Smooth muscle cell (in vitro differentiated cells): Measurements from ENCODE around the gene CXCL3. TPM values are rescaled to one million over a fixed set of nuclear protein-coding genes. Genes with fewer than 3 reads are reported as not detected.

Source experiments
- DNase-seq: peaks from one replicate; lab custom pipeline; 2025; ENCODE audit not compliant: unreplicated experiment; lab: John Stamatoyannopoulos, UW
- H2AFZ ChIP-seq: fragments of 200-600 bp; sonication (generic); 2 replicates; pipeline ENCODE4 v1.6.0; 2016; ENCODE audit warnings: antibody characterized with exemption, low read depth, mild to moderate bottlenecking
- H3F3A ChIP-seq: fragments of 200-600 bp; sonication (generic); 2 replicates; pipeline ENCODE4 v1.6.0; 2017; ENCODE audit warnings: antibody characterized with exemption, low read depth
- H3K27ac ChIP-seq: fragments of 200-600 bp; sonication (generic); 2 replicates; pipeline ENCODE4 v1.5.1; 2016; ENCODE audit warnings: low read depth, mild to moderate bottlenecking
- H3K27me3 ChIP-seq: fragments of 200-600 bp; sonication (generic); 2 replicates; pipeline ENCODE4 v1.6.1; 2016; ENCODE audit warnings: low read depth, mild to moderate bottlenecking
- H3K36me3 ChIP-seq: fragments of 200-600 bp; sonication (generic); 2 replicates; pipeline ENCODE4 v1.5.1; 2016; ENCODE audit warnings: low read depth
- H3K4me1 ChIP-seq: fragments of 200-600 bp; sonication (generic); 2 replicates; pipeline ENCODE4 v1.5.1; 2016; ENCODE audit warnings: low read depth
- H3K4me2 ChIP-seq: fragments of 200-600 bp; sonication (generic); 2 replicates; pipeline ENCODE4 v1.6.0; 2016; ENCODE audit warnings: mild to moderate bottlenecking
- H3K4me3 ChIP-seq: fragments of 200-600 bp; sonication (generic); 2 replicates; pipeline ENCODE4 v1.5.1; 2016; ENCODE audit warnings: mild to moderate bottlenecking
- H3K79me2 ChIP-seq: fragments of 200-600 bp; sonication (generic); 2 replicates; pipeline ENCODE4 v1.6.0; 2016; ENCODE audit warnings: low read depth, mild to moderate bottlenecking
- H3K9ac ChIP-seq: fragments of 200-600 bp; sonication (generic); 2 replicates; pipeline ENCODE4 v1.6.0; 2016; ENCODE audit warnings: low read depth
- H3K9me3 ChIP-seq: fragments of 200-600 bp; sonication (generic); replicated peaks from 2 replicates; pipeline ENCODE4 v1.5.1; 2016; ENCODE audit warnings: low read depth
- H4K20me1 ChIP-seq: fragments of 200-600 bp; sonication (generic); 2 replicates; pipeline ENCODE4 v1.6.0; 2016; ENCODE audit warnings: low read depth
- CTCF ChIP-seq: fragments of 200-600 bp; sonication (generic); IDR thresholded peaks from 2 replicates; pipeline ENCODE4 v1.5.1; 2017; ENCODE audit warnings: borderline replicate concordance, mild to moderate bottlenecking, antibody characterized with exemption; ENCODE audit not compliant: insufficient read depth, poor library complexity, severe bottlenecking
- WGBS: methylation state at CpG from one replicate; pipeline ENCODE4 v1.1.7; 2016; ENCODE audit warnings: low lambda C conversion rate; 5-methylcytosine and 5-hydroxymethylcytosine counted together
- polyA plus RNA-seq: library from polyadenylated mRNA; unstranded; fragments of >200 nt; fragmentation: Nextera tagmentation; extraction: Ambion mirVana; gene quantifications from 2 replicates; pipeline ENCODE4 v1.2.1, GENCODE V29; 2016
- small RNA-seq: library from RNA; depleted of rRNA; stranded (forward); fragments of <200 nt; gene quantifications from one replicate; pipeline ENCODE3, GENCODE V24; 2014
- total RNA-seq: library from RNA; depleted of rRNA; stranded (reverse); fragments of >200 nt; gene quantifications from 2 replicates; pipeline ENCODE4 v1.2.3, GENCODE V29; 2014

The CXCL3 gene
- total and polyA plus RNA-seq, 2 experiments from 2014 or later, result 1.6 to 5.6 TPM

DNA sequence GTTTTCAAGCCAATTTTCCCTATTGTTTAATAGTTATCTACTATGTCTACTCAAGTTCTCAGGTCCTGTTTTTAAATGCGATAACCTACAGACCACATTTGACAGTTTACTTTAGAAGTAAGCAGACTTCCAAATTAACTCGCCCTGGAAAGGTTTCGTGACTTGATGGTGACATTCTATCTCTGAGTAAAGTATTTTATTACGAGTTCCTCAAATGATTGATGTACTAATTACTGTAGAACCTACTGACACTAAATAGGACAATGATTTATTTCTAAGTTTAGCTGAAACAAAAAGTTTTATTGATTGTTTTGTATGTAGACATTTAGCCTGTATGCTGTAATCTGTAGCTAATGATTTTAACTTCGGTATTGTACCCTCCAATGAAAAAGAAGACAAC is 48.6 kb downstream of the CXCL3 start:
- Histone ChIP-seq H3K9ac (no peak overlapping the region), H3K4me1 (no peaks in the 10 kb centered on the region), H4K20me1 (no peaks in the 10 kb centered on the region), H3K4me3 (no peak overlapping the region), H3K9me3 (no peaks in the 10 kb centered on the region), H2AFZ (no peak overlapping the region), H3K4me2 (no peak overlapping the region), H3K36me3 (no peaks in the 10 kb centered on the region), H3F3A (no peaks in the 10 kb centered on the region), H3K79me2 (no peaks in the 10 kb centered on the region), H3K27me3 (no peaks in the 10 kb centered on the region), H3K27ac (no peak overlapping the region)
- no peak for DNase-seq
- no peak for TF ChIP-seq CTCF
- WGBS, result 93% methylated on average over 5 of the region's 5 CpGs

GRCh38 chr4:73989031-73989430 is 49.5 kb downstream of the CXCL3 start:
- Histone ChIP-seq H3K79me2 (no peaks in the 10 kb centered on the region), H3K27ac (no peak overlapping the region), H3K36me3 (no peaks in the 10 kb centered on the region), H4K20me1 (no peaks in the 10 kb centered on the region), H3F3A (no peaks in the 10 kb centered on the region), H3K27me3 (no peaks in the 10 kb centered on the region), H3K9ac (no peak overlapping the region), H2AFZ (no peak overlapping the region), H3K4me1 (no peaks in the 10 kb centered on the region), H3K4me3 (no peak overlapping the region), H3K9me3 (no peaks in the 10 kb centered on the region), H3K4me2 (no peak overlapping the region)
- TF ChIP-seq CTCF, result no peak
- no peak for DNase-seq
- 96% methylated on average over 3 of the region's 3 CpGs for WGBS

DNA sequence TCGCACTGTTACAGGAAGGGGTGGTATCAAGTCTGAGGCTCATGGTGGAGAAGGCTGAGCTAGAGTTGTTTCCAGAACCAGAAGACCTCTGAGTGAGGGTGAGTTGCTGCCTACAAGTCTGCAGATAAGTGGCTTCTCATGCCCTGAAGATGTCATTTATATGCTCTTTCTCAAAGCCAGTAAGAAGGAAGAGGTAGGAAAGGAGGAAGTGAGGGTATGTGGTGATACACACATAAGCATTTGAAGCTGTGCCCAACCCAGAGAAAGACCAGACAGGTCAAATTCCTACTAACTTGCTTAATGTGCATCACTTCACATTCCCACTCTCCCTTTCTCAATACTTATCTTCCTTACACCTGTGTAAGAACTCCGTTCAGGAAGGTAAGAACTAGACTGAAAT is 50.4 kb downstream of the CXCL3 start, which contains the start of gene PPBP:
TSS of gene PPBP (minus strand) at position 130 of the 400 bp plus-strand sequence. CDS start at position 43, 87 bp downstream.
- H4K20me1 ChIP-seq, result no peaks in the 10 kb centered on the region
- H3K27me3 ChIP-seq, result no peaks in the 10 kb centered on the region
- H2AFZ ChIP-seq, result no peak within 1 kb of the TSS
- TF ChIP-seq CTCF, result no peak
- no peaks in the 10 kb centered on the region for H3K9me3 ChIP-seq
- no peaks in the 10 kb centered on the region for H3K36me3 ChIP-seq
- H3K4me1 ChIP-seq, result no peaks in the 10 kb centered on the region
- H3K9ac ChIP-seq, result no peak within 1 kb of the TSS
- no peaks in the 10 kb centered on the region for H3F3A ChIP-seq
- no peak within 1 kb of the TSS for H3K4me3 ChIP-seq
- H3K79me2 ChIP-seq, result no peaks in the 10 kb centered on the region
- 90% methylated on average over 2 of the region's 2 CpGs for WGBS
- DNase-seq, result no peak
- H3K27ac ChIP-seq, result no peak within 1 kb of the TSS
- H3K4me2 ChIP-seq, result no peak within 1 kb of the TSS

Small RNAs within 50 kb of the gene (small RNA-seq; reads per million reads assigned to genes)
- not detected for gene RN7SL218P

Other genes starting within 250 kb of the CXCL3 start
- 24.1 and 31.7 TPM in 2 replicates for gene CXCL6, start 202.0 kb downstream of the CXCL3 start, total RNA-seq
- 24.4 and 30.6 TPM in 2 replicates for gene CXCL6, start 202.0 kb downstream of the CXCL3 start, polyA plus RNA-seq
- not detected in 2 replicates for gene PF4V1, start 185.4 kb downstream of the CXCL3 start, total RNA-seq
- gene PF4V1, start 185.4 kb downstream of the CXCL3 start, polyA plus RNA-seq, result 0.35 TPM in 1 of 2 replicates, not detected in the other
- 6.4 and 20.9 TPM in 2 replicates for gene CXCL1, start 169.3 kb downstream of the CXCL3 start, total RNA-seq
- gene CXCL1, start 169.3 kb downstream of the CXCL3 start, polyA plus RNA-seq, result 23.2 and 39.7 TPM in 2 replicates
- gene PF4, start 56.7 kb downstream of the CXCL3 start, total RNA-seq, result 2.3 TPM in 1 of 2 replicates, not detected in the other
- 1.9 and 5.8 TPM in 2 replicates for gene PF4, start 56.7 kb downstream of the CXCL3 start, polyA plus RNA-seq
- gene PPBP, start 50.5 kb downstream of the CXCL3 start, total RNA-seq, result not detected in 2 replicates
- 0.26 TPM in 1 of 2 replicates, not detected in the other for gene PPBP, start 50.5 kb downstream of the CXCL3 start, polyA plus RNA-seq
- 2.8 and 3.7 TPM in 2 replicates for gene CXCL5, start 40.0 kb downstream of the CXCL3 start, total RNA-seq
- gene CXCL5, start 40.0 kb downstream of the CXCL3 start, polyA plus RNA-seq, result 2.5 and 4.2 TPM in 2 replicates
- 11.3 and 16.1 TPM in 2 replicates for gene CXCL2, start 60.5 kb upstream of the CXCL3 start, total RNA-seq
- 15.2 and 26.1 TPM in 2 replicates for gene CXCL2, start 60.5 kb upstream of the CXCL3 start, polyA plus RNA-seq
- gene MTHFD2L, start 119.4 kb upstream of the CXCL3 start, total RNA-seq, result 6.6 and 20.7 TPM in 2 replicates
- 4.9 and 6.2 TPM in 2 replicates for gene MTHFD2L, start 119.4 kb upstream of the CXCL3 start, polyA plus RNA-seq